Progenitor cell of endocrine pancreas (in vitro differentiated cells): ENCODE data around the gene MAZ. TPM values are rescaled to one million over a fixed set of nuclear protein-coding genes. Genes with fewer than 3 reads are reported as not detected.
A peak's percentile ranks its signal among the peaks of the same experiment; 100 is the strongest.
"Not testable (repeated sequence)": the region's sequence is repeated elsewhere in the genome, so short reads cannot be mapped to it uniquely, and the experiment has no call there.

Experiments
- DNase-seq: peaks from one replicate; pipeline ENCODE4 v3.0.0; 2021; ENCODE audit warnings: low spot score; ENCODE audit not compliant: unreplicated experiment
- H3K27ac Mint-ChIP-seq: 2 replicates; pipeline ENCODE4 v1.8.0; 2021; ENCODE audit warnings: mild to moderate bottlenecking, moderate library complexity, mixed read lengths
- H3K27me3 Mint-ChIP-seq: 2 replicates; pipeline ENCODE4 v1.8.0; 2021; ENCODE audit warnings: mixed read lengths
- H3K36me3 Mint-ChIP-seq: 2 replicates; pipeline ENCODE4 v1.8.0; 2022; ENCODE audit warnings: mixed read lengths; ENCODE audit not compliant: insufficient read depth
- H3K4me1 Mint-ChIP-seq: 2 replicates; pipeline ENCODE4 v1.8.0; 2021; ENCODE audit warnings: low read depth, mixed read lengths
- H3K4me3 Mint-ChIP-seq: 2 replicates; pipeline ENCODE4 v1.8.0; 2021; ENCODE audit warnings: low read depth, mild to moderate bottlenecking, moderate library complexity, mixed read lengths
- H3K9me3 Mint-ChIP-seq: 2 replicates; pipeline ENCODE4 v1.8.0; 2021; ENCODE audit warnings: low read depth, mixed read lengths
- CTCF ChIP-seq: fragments of 200-600 bp; sonication (generic); IDR thresholded peaks from one replicate; pipeline ENCODE4 v1.5.0; 2021; ENCODE audit warnings: antibody characterized with exemption, mild to moderate bottlenecking; ENCODE audit not compliant: unreplicated experiment
- total RNA-seq: library from RNA; stranded (reverse); gene quantifications from 2 replicates; pipeline ENCODE4 v1.2.1, GENCODE V29; 2021

MAZ gene
- total RNA-seq, 1 donor from 2014 or later, result 347 TPM

GRCh38 chr16:29789775-29790182, 16.6 kb upstream of the MAZ start:
- no peaks in the 10 kb centered on the region for H3K27me3 Mint-ChIP-seq
- no peak for DNase-seq
- H3K27ac Mint-ChIP-seq, result peak overlapping the region; percentile 98
- peak overlapping the region; percentile 99 for H3K4me3 Mint-ChIP-seq
- peaks cover 4% of the 10 kb centered on the region for H3K36me3 Mint-ChIP-seq
- H3K4me1 Mint-ChIP-seq, result peaks cover 29% of the 10 kb centered on the region
- TF ChIP-seq CTCF, result no peak
- H3K9me3 Mint-ChIP-seq, result no peaks in the 10 kb centered on the region

- Mint-ChIP-seq H3K4me3 (peak within 1 kb of the TSS; percentile 99), H3K9me3 (no peaks in the 10 kb centered on the region), H3K36me3 (peaks cover 4% of the 10 kb centered on the region), H3K4me1 (peaks cover 27% of the 10 kb centered on the region), H3K27me3 (no peaks in the 10 kb centered on the region), H3K27ac (peak within 1 kb of the TSS; percentile 98)
- TF ChIP-seq CTCF, result peak; percentile 83
- peak; percentile 99 for DNase-seq
These were observed 16.0 kb upstream of the MAZ start, which contains the start of gene KIF22 for GRCh38 chr16:29790183-29790948. Gene KIF22, plus strand, starts transcription at chr16:29790751. Its CDS starts 9 bp downstream, at chr16:29790760.

- peaks cover 25% of the 10 kb centered on the region for H3K4me1 Mint-ChIP-seq
- no peak for DNase-seq
- H3K27me3 Mint-ChIP-seq, result no peaks in the 10 kb centered on the region
- H3K36me3 Mint-ChIP-seq, result peaks cover 4% of the 10 kb centered on the region
- peak overlapping the region; percentile 98 for H3K27ac Mint-ChIP-seq
- TF ChIP-seq CTCF, result no peak
- H3K4me3 Mint-ChIP-seq, result peak overlapping the region; percentile 99
- no peaks in the 10 kb centered on the region for H3K9me3 Mint-ChIP-seq
These were observed 15.1 kb upstream of the MAZ start for GRCh38 chr16:29790949-29791844.

- peaks cover 4% of the 10 kb centered on the region for H3K36me3 Mint-ChIP-seq
- H3K4me1 Mint-ChIP-seq, result peaks cover 25% of the 10 kb centered on the region
- DNase-seq, result no peak
- TF ChIP-seq CTCF, result no peak
- H3K27me3 Mint-ChIP-seq, result no peaks in the 10 kb centered on the region
- H3K27ac Mint-ChIP-seq, result peak overlapping the region; percentile 98
- peak overlapping the region; percentile 99 for H3K4me3 Mint-ChIP-seq
- no peaks in the 10 kb centered on the region for H3K9me3 Mint-ChIP-seq
These were observed 14.2 kb upstream of the MAZ start for GRCh38 chr16:29791845-29792807.

- H3K27me3 Mint-ChIP-seq, DNase-seq, H3K27ac Mint-ChIP-seq, H3K36me3 Mint-ChIP-seq, H3K9me3 Mint-ChIP-seq: not testable (repeated sequence)
- H3K4me3 Mint-ChIP-seq, result peak overlapping the region; percentile 16
- H3K4me1 Mint-ChIP-seq, result peaks cover 25% of the 10 kb centered on the region
These were observed 13.2 kb upstream of the MAZ start for GRCh38 chr16:29793153-29793552.
